Activated gamma-delta T cell treated with Interleukin-2 at 50 U/mL for 16 hours (primary cell): ENCODE results near the gene CYP2U1.
"Not testable (repeated sequence)": the region's sequence is repeated elsewhere in the genome, so short reads cannot be mapped to it uniquely, and the experiment has no call there.

Experiments used
- DNase-seq: peaks from one replicate; pipeline ENCODE4 v3.0.0-alpha.2; 2020

The CYP2U1 gene

DNA sequence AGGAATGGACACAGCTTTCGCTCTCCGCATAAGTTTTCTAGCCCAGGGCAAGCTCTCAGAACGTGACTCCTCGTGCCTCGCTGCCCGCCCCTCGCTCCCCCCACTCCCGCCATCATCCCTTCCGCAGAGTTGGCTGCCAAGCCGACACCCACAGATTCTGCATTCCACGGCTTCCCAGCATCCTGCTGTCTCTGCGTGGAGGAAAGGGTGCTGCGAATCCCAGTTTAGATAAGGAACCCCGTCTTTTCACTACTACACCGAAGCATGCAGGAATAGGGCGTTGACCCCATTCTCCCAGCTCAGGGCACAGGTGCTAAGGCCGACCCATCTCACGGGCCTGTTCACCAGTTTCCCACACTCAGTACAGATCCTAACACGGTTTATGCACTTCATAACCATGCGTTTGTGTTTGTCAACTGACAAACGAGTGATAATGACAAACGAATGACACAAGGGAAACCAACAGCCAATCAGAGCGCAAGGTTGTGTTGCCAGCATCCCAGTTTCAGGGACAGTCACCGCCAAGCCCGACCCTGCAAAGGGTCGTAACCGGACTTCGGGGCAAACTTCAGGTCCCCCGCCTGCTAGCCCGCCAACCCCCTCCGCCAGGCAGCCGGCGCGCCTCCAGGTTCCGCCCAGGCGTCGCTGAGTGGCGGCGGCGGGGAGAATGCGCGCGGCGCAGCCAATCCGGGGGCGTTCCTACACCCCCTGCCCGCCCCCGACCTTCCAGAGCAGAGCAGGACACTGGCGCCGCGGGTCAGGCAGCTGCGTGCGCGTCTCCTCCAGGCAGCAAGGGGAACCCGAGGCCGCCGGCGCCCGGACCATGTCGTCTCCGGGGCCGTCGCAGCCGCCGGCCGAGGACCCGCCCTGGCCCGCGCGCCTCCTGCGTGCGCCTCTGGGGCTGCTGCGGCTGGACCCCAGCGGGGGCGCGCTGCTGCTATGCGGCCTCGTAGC is at the start of gene CYP2U1:
Gene CYP2U1, plus strand, starts transcription at position 729 of the 954 bp plus-strand sequence. Its CDS starts 95 bp downstream, at position 824.
- DNase-seq: peak; percentile 76

GRCh38 chr4:107885865-107886264 is 45.5 kb upstream of the CYP2U1 start:
- DNase-seq: no peak

- no peak for DNase-seq
Observed at GRCh38 chr4:107888237-107888636, 43.1 kb upstream of the CYP2U1 start.

- DNase-seq: no peak
Observed at GRCh38 chr4:107890779-107891178, 40.6 kb upstream of the CYP2U1 start.

DNA sequence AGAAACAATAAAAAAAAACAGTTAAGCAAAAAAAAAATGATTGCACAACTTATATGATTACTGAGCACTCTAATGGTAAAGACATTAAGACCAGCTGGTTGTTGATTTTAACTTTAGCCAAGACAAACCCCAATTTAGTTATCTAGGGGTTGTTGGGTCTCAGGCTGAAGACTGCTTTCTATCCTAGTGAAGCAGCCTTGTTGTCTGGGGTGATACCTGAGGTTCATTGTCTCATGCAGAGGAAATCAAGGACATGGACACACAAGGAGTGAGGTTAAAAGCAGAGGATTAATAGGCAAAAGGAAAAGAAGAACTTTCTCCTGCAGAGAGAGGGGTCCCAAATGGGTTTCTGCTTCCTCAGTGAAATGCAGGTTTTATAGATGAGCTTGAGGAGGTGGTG is 40.0 kb upstream of the CYP2U1 start:
- DNase-seq: no peak

- DNase-seq: no peak
Observed at GRCh38 chr4:107893171-107894137, 37.9 kb upstream of the CYP2U1 start.

DNA sequence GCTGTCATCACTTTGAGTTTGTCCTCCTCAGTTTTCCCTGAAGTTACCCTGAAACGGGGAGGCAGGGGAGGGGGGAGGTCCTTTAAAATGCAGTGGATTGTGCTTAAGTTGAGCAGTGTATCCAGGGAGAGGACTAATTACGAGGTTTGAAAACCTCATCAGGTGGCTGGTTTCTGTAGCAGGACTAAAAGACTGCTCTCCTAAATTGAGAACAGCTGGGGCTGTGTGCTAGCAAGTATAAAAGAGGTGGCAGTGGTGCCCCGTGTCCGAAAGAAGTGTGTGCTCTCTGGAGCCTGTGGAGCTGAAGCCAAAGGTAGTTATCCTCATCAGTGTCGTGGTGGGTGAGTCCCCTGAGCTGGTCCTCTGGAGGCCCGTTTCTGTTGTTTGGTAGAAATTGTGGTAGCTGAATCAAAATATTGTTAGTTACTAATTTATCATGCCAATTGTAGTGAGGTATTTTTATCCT is 37.2 kb upstream of the CYP2U1 start:
- no peak for DNase-seq

- DNase-seq: no peak
Observed at GRCh38 chr4:107896158-107896645, 35.1 kb upstream of the CYP2U1 start.

- DNase-seq: no peak
Observed at GRCh38 chr4:107896646-107897045, 34.7 kb upstream of the CYP2U1 start.

GRCh38 chr4:107897823-107898222 is 33.5 kb upstream of the CYP2U1 start:
- no peak for DNase-seq

GRCh38 chr4:107900067-107900466 is 31.3 kb upstream of the CYP2U1 start:
- DNase-seq: no peak

GRCh38 chr4:107900508-107900907 is 30.8 kb upstream of the CYP2U1 start:
- no peak for DNase-seq

GRCh38 chr4:107901213-107901934 is 30.0 kb upstream of the CYP2U1 start:
- DNase-seq: no peak

DNA sequence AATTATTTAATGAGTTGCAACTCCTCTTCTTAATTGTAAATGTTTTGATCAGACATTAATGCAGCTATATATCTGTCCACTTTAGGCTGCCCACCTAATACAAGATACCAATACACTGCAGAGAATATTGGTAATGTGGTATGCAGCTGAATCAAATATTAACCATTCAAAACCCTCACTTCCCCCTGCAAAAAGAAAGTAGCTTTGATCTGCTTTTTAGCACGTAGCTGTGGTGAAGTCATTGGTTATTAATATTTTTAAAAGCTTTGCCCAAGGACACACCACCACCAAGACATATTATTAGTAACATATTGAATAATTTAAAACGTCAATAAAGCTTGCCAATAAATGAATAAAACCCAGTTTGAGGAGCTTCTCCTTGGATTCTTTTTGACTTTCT is 28.6 kb upstream of the CYP2U1 start:
- no peak for DNase-seq

DNA sequence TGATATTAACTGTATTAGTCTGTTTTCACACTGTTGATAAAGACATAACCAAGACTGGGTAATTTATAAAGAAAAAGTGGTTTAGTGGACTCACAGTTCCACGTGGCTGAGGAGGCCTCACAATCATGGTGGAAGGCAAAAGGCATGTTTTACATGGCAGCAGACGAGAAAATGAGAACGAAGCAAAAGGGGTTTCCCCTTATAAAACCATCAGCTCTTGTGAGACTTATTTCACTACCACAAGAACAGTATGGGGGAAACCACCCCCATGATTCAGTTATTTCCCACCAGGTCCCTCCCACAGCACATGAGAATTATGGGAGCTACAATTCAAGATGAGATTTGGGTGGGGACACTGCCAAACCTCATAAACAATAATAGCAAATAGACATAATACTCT is 26.3 kb upstream of the CYP2U1 start:
- not testable (repeated sequence) for DNase-seq

- DNase-seq: no peak
Observed at GRCh38 chr4:107906458-107907100, 24.8 kb upstream of the CYP2U1 start.

DNA sequence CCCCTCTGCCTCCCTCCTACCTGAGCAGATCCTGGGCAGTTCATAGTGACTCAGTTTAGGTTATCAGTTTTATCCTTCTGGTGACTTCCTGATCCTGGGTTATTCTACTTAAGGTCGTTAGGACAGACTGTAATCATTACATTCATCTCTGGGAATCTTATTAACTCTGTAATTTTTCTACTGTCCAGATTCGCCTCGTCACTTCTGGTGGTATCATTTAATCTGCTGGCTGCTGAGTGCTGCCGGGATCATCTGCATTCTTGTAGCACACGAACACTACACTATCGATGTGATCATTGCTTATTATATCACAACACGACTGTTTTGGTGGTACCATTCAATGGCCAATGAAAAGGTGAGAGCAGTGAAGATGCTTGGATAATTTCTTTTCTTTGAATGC is 23.0 kb upstream of the CYP2U1 start:
- DNase-seq: no peak

DNA sequence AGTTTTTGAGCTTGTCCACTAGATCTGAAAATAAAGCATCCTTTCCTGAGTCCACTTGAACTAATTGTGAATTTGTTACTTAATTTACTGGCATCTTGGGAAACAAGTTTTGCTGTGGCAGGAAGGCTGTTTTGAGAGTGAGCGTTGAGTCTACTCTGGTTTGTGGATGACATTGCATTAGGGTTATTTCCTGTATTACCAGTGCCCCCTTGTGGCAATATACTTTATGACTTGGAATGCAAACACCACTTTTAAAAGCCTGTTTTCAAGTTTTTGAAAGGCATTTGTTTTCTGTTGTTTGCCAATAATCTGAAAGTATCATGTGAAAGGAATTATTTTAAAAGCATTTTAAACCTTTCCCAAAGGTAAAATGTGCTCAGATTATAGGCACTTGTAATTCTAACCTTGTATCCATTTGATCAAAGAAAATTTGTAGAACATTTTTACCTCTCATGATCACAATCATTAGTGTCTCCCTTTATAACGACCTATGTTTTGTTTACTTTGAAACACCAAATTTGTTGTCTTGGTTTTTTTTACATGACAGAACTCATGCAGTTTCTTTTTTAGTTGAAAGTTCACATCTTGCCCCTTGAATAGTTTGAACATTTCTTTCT is 18.0 kb upstream of the CYP2U1 start:
- peak; percentile 25 for DNase-seq

DNA sequence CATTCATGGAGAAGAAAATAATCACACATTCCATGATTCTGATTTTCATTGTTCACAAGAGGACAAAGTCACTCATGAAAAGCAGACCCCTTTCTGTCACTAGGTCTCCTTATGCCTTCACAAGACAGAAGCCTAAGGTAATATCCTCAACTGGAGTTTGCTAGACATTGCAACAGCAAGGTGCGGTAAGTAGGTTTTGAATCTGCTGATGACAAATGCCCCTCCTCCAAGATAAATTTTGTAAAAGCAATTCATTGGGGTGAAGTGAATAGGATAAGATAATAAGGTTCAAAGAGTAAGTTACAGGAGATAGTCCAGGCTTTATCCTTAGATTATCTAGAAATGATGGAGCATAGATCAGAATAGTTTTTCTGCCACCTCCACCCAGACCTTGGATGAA is 16.1 kb upstream of the CYP2U1 start:
- DNase-seq: no peak

DNA sequence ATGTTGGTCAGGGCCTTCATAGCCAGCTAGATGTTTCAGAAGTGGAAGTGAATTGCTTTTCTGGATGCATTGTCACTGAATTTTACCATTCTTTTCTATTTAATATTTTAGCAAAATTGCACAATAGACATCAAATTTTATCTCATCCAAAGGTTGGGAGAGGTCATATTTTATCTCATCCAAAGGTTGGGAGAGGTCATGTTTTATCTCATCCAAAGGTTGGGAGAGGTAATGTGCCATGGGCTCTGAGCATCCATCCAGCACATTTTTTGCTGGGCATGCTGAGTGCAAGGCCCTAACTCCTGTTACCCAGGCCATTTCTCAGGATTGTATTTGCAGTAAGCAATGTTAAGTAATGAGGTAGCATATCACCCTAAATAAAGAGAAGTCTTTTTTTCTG is 14.7 kb upstream of the CYP2U1 start:
- DNase-seq: no peak

GRCh38 chr4:107917500-107917899 is 13.8 kb upstream of the CYP2U1 start:
- DNase-seq: no peak
